ENCODE data around the gene MORC2. TPM values are rescaled to one million over a fixed set of nuclear protein-coding genes. Genes with fewer than 3 reads are reported as not detected.

MORC2 gene
- total RNA-seq, 2 experiments from 2014 or later: 22.9 to 35.6 TPM

- DNase-seq (ENCODE audit: low spot score): no peak
- Histone ChIP-seq H3K4me2 (ENCODE audit: low read length) (no peak overlapping the region), H2AFZ (ENCODE audit: low read length) (no peak overlapping the region), H3K27ac (ENCODE audit: low read depth, low read length, poor library complexity, severe bottlenecking) (no peak overlapping the region), H3K4me1 (ENCODE audit: insufficient read depth, low read length, poor library complexity, severe bottlenecking) (no peaks in the 10 kb centered on the region), H3K9me3 (ENCODE audit: low read length) (no peaks in the 10 kb centered on the region), H3K9me2 (ENCODE audit: insufficient read depth, low read length) (no peaks in the 10 kb centered on the region), H3K79me2 (ENCODE audit: insufficient read depth, low read depth, low read length) (no peaks in the 10 kb centered on the region), H3K36me3 (ENCODE audit: insufficient read depth, low read length) (no peaks in the 10 kb centered on the region), H3K4me3 (ENCODE audit: low read depth, low read length, poor library complexity, severe bottlenecking) (no peak overlapping the region), H4K20me1 (ENCODE audit: insufficient read depth, low read length) (no peaks in the 10 kb centered on the region)
- intact Hi-C loops (cut with micrococcal nuclease; ENCODE audit: unreplicated experiment): no loop called here
- CTCF ChIA-PET (ENCODE audit: unreplicated experiment): interaction anchor here (0.9 kb wide), 1 partner anchor 12 kb away, joined by 3 read pairs; no protein-coding TSS in a partner anchor
- no peak for TF ChIP-seq EZH2phosphoT487 (IDR thresholded peaks at IDR 0.05; ENCODE audit: borderline replicate concordance, low read depth, low read length)
- TF ChIP-seq CTCF (conservative IDR thresholded peaks at IDR 0.05; ENCODE audit: low read length): no peak
- no TSS peak for BruUV-seq (replicated peaks)
- POLR2A ChIA-PET: no interaction called here
Measured at GRCh38 chr22:30878516-30879414, 89.8 kb downstream of the MORC2 start.

DNA sequence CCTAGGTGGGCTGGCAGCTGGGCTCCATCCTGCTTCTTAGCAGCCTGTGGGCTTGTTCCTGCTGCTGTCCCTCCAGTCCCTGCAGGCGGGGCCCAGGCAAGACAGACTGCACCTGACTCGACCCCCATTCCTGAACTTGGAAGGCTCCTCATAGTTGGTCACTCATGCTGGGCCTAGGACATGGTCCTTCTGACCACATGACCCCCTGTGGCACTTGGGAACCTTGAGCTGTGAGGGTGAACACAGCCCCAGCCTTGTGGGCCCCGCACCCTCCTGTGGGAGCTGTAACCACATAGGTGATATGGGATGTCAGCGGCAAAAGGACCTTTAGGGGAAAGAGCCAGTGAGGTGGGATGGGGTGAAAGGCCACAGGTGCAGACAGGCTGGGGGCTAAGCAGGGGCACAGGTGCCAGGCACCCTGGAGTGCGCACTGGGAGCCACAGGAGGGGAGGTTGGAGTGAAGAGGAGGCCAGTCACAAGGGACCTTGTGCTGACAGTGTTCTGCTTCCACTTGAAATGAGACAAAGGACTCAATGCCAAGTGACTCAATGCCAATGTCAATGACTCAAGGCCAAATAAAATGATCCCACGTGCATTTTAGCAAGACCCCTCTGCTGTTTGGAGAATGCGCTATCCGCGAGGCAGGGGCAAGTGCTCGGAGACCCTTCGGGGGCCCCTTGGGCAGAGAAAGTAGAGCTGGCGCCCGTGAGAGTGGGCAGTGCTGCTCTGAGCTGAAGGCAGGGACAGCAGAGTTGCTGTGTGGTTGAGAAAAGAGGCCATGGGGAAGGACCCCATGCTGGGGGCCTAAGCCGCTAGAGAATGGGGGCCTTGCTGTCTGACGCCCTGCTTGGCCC lies 90.7 kb downstream of the MORC2 start:
- Histone ChIP-seq H3K27ac (ENCODE audit: low read depth, low read length, poor library complexity, severe bottlenecking) (no peak overlapping the region), H4K20me1 (ENCODE audit: insufficient read depth, low read length) (no peaks in the 10 kb centered on the region), H3K4me2 (ENCODE audit: low read length) (no peak overlapping the region), H3K36me3 (ENCODE audit: insufficient read depth, low read length) (no peaks in the 10 kb centered on the region), H3K4me1 (ENCODE audit: insufficient read depth, low read length, poor library complexity, severe bottlenecking) (no peaks in the 10 kb centered on the region), H3K4me3 (ENCODE audit: low read depth, low read length, poor library complexity, severe bottlenecking) (no peak overlapping the region), H3K9me3 (ENCODE audit: low read length) (no peaks in the 10 kb centered on the region), H2AFZ (ENCODE audit: low read length) (no peak overlapping the region), H3K79me2 (ENCODE audit: insufficient read depth, low read depth, low read length) (no peaks in the 10 kb centered on the region), H3K9me2 (ENCODE audit: insufficient read depth, low read length) (no peaks in the 10 kb centered on the region)
- DNase-seq (ENCODE audit: low spot score): no peak
- BruUV-seq (replicated peaks): no TSS peak
- TF ChIP-seq CTCF (conservative IDR thresholded peaks at IDR 0.05; ENCODE audit: low read length) (no peak), EZH2phosphoT487 (IDR thresholded peaks at IDR 0.05; ENCODE audit: borderline replicate concordance, low read depth, low read length) (no peak)
- intact Hi-C loops (cut with micrococcal nuclease; ENCODE audit: unreplicated experiment): no loop called here
- POLR2A ChIA-PET: no interaction called here
- CTCF ChIA-PET (ENCODE audit: unreplicated experiment): no interaction called here
